ENCODE measurements around the gene MBTD1. TPM values are rescaled to one million over a fixed set of nuclear protein-coding genes. Genes with fewer than 3 reads are reported as not detected.
A peak's percentile ranks its signal among the peaks of the same experiment; 100 is the strongest.

The MBTD1 gene
- total and polyA plus RNA-seq, 2 experiments from 2014 or later: 3.2 to 24.2 TPM

GRCh38 chr17:51260237-51261023 is 581 bp upstream of the MBTD1 start, which contains the start of gene UTP18:
TSS of gene UTP18 (plus strand) at chr17:51260546. CDS start at chr17:51260585, 39 bp downstream.
- Histone ChIP-seq H3K36me3 (replicated peaks; ENCODE audit: insufficient read depth, low read depth) (no peaks in the 10 kb centered on the region), H3K79me2 (peaks cover 86% of the 10 kb centered on the region), H3K9me2 (replicated peaks; ENCODE audit: insufficient read depth) (no peaks in the 10 kb centered on the region), H3K4me3 (peak within 1 kb of the TSS; percentile 73), H3K4me2 (peak within 1 kb of the TSS; percentile 93), H4K20me1 (ENCODE audit: insufficient read depth, poor library complexity, severe bottlenecking) (peaks cover 50% of the 10 kb centered on the region), H3K27ac (peak within 1 kb of the TSS; percentile 98), H3K9me3 (ENCODE audit: low read depth) (no peaks in the 10 kb centered on the region), H3K27me3 (no peaks in the 10 kb centered on the region), H3K4me1 (ENCODE audit: insufficient read depth) (peaks cover 29% of the 10 kb centered on the region), H2AFZ (peak within 1 kb of the TSS; percentile 92)
- 1% methylated on average over 66 of the region's 93 CpGs for WGBS (ENCODE audit: low lambda C conversion rate, missing lambda C conversion rate)
- no peak for TF ChIP-seq EZH2phosphoT487 (IDR thresholded peaks at IDR 0.05; ENCODE audit: low read depth, severe bottlenecking, unreplicated experiment)
- no peak for TF ChIP-seq EZH2 (IDR thresholded peaks at IDR 0.05; ENCODE audit: borderline replicate concordance)
- TF ChIP-seq CTCF (IDR thresholded peaks at IDR 0.05; ENCODE audit: poor library complexity): no peak
- DNase-seq (ENCODE audit: low spot score): peak; percentile 99

- Histone ChIP-seq H3K4me1 (ENCODE audit: insufficient read depth) (peaks cover 29% of the 10 kb centered on the region), H2AFZ (peak overlapping the region; percentile 76), H3K9me2 (replicated peaks; ENCODE audit: insufficient read depth) (no peaks in the 10 kb centered on the region), H3K4me2 (peak overlapping the region; percentile 93), H3K79me2 (peaks cover 89% of the 10 kb centered on the region), H3K36me3 (replicated peaks; ENCODE audit: insufficient read depth, low read depth) (no peaks in the 10 kb centered on the region), H3K27me3 (no peaks in the 10 kb centered on the region), H4K20me1 (ENCODE audit: insufficient read depth, poor library complexity, severe bottlenecking) (peaks cover 55% of the 10 kb centered on the region), H3K4me3 (peak overlapping the region; percentile 56), H3K9me3 (ENCODE audit: low read depth) (no peaks in the 10 kb centered on the region), H3K27ac (peak overlapping the region; percentile 98)
- DNase-seq (ENCODE audit: low spot score): peak; percentile 56
- WGBS (ENCODE audit: low lambda C conversion rate, missing lambda C conversion rate): 4% methylated on average over 18 of the region's 18 CpGs
- TF ChIP-seq EZH2phosphoT487 (IDR thresholded peaks at IDR 0.05; ENCODE audit: low read depth, severe bottlenecking, unreplicated experiment) (no peak), EZH2 (IDR thresholded peaks at IDR 0.05; ENCODE audit: borderline replicate concordance) (no peak), CTCF (IDR thresholded peaks at IDR 0.05; ENCODE audit: poor library complexity) (no peak)
Measured at GRCh38 chr17:51258756-51259563, 889 bp downstream of the MBTD1 start.

GRCh38 chr17:51257150-51258081 is 2.4 kb downstream of the MBTD1 start:
- no peaks in the 10 kb centered on the region for H3K9me3 ChIP-seq (ENCODE audit: low read depth)
- H3K9me2 ChIP-seq (replicated peaks; ENCODE audit: insufficient read depth): no peaks in the 10 kb centered on the region
- no peaks in the 10 kb centered on the region for H3K27me3 ChIP-seq
- H3K79me2 ChIP-seq: peaks cover 89% of the 10 kb centered on the region
- 79% methylated on average over 3 of the region's 3 CpGs for whole genome bisulfite sequencing (ENCODE audit: low lambda C conversion rate, missing lambda C conversion rate)
- DNase-seq (ENCODE audit: low spot score): no peak
- TF ChIP-seq EZH2 (IDR thresholded peaks at IDR 0.05; ENCODE audit: borderline replicate concordance) (no peak), EZH2phosphoT487 (IDR thresholded peaks at IDR 0.05; ENCODE audit: low read depth, severe bottlenecking, unreplicated experiment) (no peak), CTCF (IDR thresholded peaks at IDR 0.05; ENCODE audit: poor library complexity) (no peak)
- no peak overlapping the region for H3K27ac ChIP-seq
- H3K4me2 ChIP-seq: peak overlapping the region; percentile 93
- peaks cover 49% of the 10 kb centered on the region for H4K20me1 ChIP-seq (ENCODE audit: insufficient read depth, poor library complexity, severe bottlenecking)
- H2AFZ ChIP-seq: no peak overlapping the region
- H3K4me3 ChIP-seq: no peak overlapping the region
- peaks cover 29% of the 10 kb centered on the region for H3K4me1 ChIP-seq (ENCODE audit: insufficient read depth)
- H3K36me3 ChIP-seq (replicated peaks; ENCODE audit: insufficient read depth, low read depth): no peaks in the 10 kb centered on the region

All from hepatocyte (in vitro differentiated cells).